Fibroblast of lung (primary cell): ENCODE data around the gene EMID1. TPM values are rescaled to one million over a fixed set of nuclear protein-coding genes. Genes with fewer than 3 reads are reported as not detected.

Experiments
- DNase-seq, 2 donors: peaks; one replicate each; pipeline versions ENCODE4 v3.0.0 to v3.0.0-alpha.2; 2010; ENCODE audit warnings: low read depth in 2 of 2
- H2AFZ ChIP-seq: 2 replicates; pipeline ENCODE4 v1.5.1; 2012; ENCODE audit warnings: low read length, control low read depth, inconsistent platforms
- H3K27ac ChIP-seq: 2 replicates; pipeline ENCODE4 v1.5.1; 2011; ENCODE audit warnings: low read length, control low read depth; ENCODE audit not compliant: insufficient read depth
- H3K27me3 ChIP-seq: 2 replicates; pipeline ENCODE4 v1.5.1; 2011; ENCODE audit warnings: mild to moderate bottlenecking, low read length; ENCODE audit not compliant: control insufficient read depth, insufficient read depth
- H3K36me3 ChIP-seq: 2 replicates; pipeline ENCODE4 v1.5.1; 2011; ENCODE audit warnings: low read length; ENCODE audit not compliant: control insufficient read depth, insufficient read depth
- H3K4me1 ChIP-seq: 2 replicates; pipeline ENCODE4 v1.5.1; 2011; ENCODE audit warnings: low read length; ENCODE audit not compliant: control insufficient read depth, insufficient read depth; ENCODE audit errors: extremely low read depth
- H3K4me2 ChIP-seq: 2 replicates; pipeline ENCODE4 v1.5.1; 2011; ENCODE audit warnings: low read length, control low read depth; ENCODE audit not compliant: insufficient read depth; ENCODE audit errors: extremely low read depth
- H3K4me3 ChIP-seq, 4 experiments: fragments of 200-600 bp in 1 of 4; sonication (generic) in 1 of 4; replicated peaks in 1 of 4; 2 replicates each; pipeline ENCODE4 v1.5.1; 2011 to 2016; ENCODE audit warnings: low read length in 4 of 4, low read depth in 3 of 4, mild to moderate bottlenecking in 3 of 4, control low read depth in 2 of 4, inconsistent platforms in 1 of 4, mixed read lengths in 1 of 4; ENCODE audit not compliant: insufficient read depth in 1 of 4; ENCODE audit errors: control extremely low read depth in 1 of 4
- H3K79me2 ChIP-seq: 2 replicates; pipeline ENCODE4 v1.5.1; 2012; ENCODE audit warnings: mild to moderate bottlenecking, low read length, inconsistent platforms; ENCODE audit not compliant: control insufficient read depth, insufficient read depth
- H3K9ac ChIP-seq: 2 replicates; pipeline ENCODE4 v1.5.1; 2011; ENCODE audit warnings: mild to moderate bottlenecking, low read length, control low read depth; ENCODE audit not compliant: insufficient read depth
- H3K9me3 ChIP-seq: 2 replicates; pipeline ENCODE4 v1.5.1; 2012; ENCODE audit warnings: low read depth, low read length; ENCODE audit not compliant: control insufficient read depth, insufficient read depth
- H4K20me1 ChIP-seq: 2 replicates; pipeline ENCODE4 v1.5.1; 2011; ENCODE audit warnings: low read length; ENCODE audit not compliant: control insufficient read depth, insufficient read depth; ENCODE audit errors: extremely low read depth
- CTCF ChIP-seq, 2 donors: IDR thresholded peaks in 1 of 2; conservative IDR thresholded peaks in 1 of 2; 1 replicate in 1 of 2; 2 replicates in 1 of 2; pipeline ENCODE4 v1.5.1; 2011 to 2012; ENCODE audit warnings: low read length in 2 of 2, control low read depth in 1 of 2, inconsistent platforms in 1 of 2, low read depth in 1 of 2, mild to moderate bottlenecking in 1 of 2
- EZH2 ChIP-seq: IDR thresholded peaks from 2 replicates; pipeline ENCODE4 v1.5.1; 2012; ENCODE audit warnings: low read length, control low read depth, mild to moderate bottlenecking; ENCODE audit errors: missing control alignments
- polyA plus RNA-seq, 2 donors: library from polyadenylated mRNA; depleted of rRNA in 1 of 2; stranded (reverse) in 1 of 2; unstranded in 1 of 2; fragments of >200 nt; gene quantifications; 2 replicates each; pipeline ENCODE4 v1.2.1, GENCODE V29; 2011 to 2012; ENCODE audit warnings: missing spikeins in 1 of 2
- total RNA-seq: library from RNA; depleted of rRNA; stranded (reverse); fragments of >200 nt; gene quantifications from 2 replicates; pipeline ENCODE4 v1.2.1, GENCODE V29; 2014

EMID1 gene
- total and polyA plus RNA-seq, 2 donors (not counting 1 experiment from before 2014, with no cell fraction given), result 0.50 TPM; not detected in 1

GRCh38 chr22:29272624-29273023, 66.9 kb downstream of the EMID1 start:
- DNase-seq, result no peak
- Histone ChIP-seq H3K27ac (no peak overlapping the region), H3K36me3 (peaks cover 10% of the 10 kb centered on the region), H3K4me3 (no peak overlapping the region), H3K4me1 (peaks cover 13% of the 10 kb centered on the region), H3K79me2 (peaks cover 94% of the 10 kb centered on the region), H3K27me3 (no peaks in the 10 kb centered on the region), H3K4me2 (no peak overlapping the region), H4K20me1 (peaks cover 24% of the 10 kb centered on the region), H3K9me3 (no peaks in the 10 kb centered on the region), H3K9ac (no peak overlapping the region), H2AFZ (no peak overlapping the region)
- TF ChIP-seq EZH2 (no peak), CTCF (conservative IDR thresholded peaks at IDR 0.05 in 1 of 2, IDR thresholded peaks at IDR 0.05 in 1 of 2; ENCODE audit: low read depth in 1 of 2, low read length in 2 of 2) (no peak)

GRCh38 chr22:29275167-29275566, 69.5 kb downstream of the EMID1 start:
- H3K4me2 ChIP-seq, result no peak overlapping the region
- no peak for TF ChIP-seq EZH2
- TF ChIP-seq CTCF (conservative IDR thresholded peaks at IDR 0.05 in 1 of 2, IDR thresholded peaks at IDR 0.05 in 1 of 2; ENCODE audit: low read depth in 1 of 2, low read length in 2 of 2), result no peak
- H3K9me3 ChIP-seq, result no peaks in the 10 kb centered on the region
- no peaks in the 10 kb centered on the region for H3K27me3 ChIP-seq
- H4K20me1 ChIP-seq, result peaks cover 22% of the 10 kb centered on the region
- H3K79me2 ChIP-seq, result peaks cover 92% of the 10 kb centered on the region
- H3K36me3 ChIP-seq, result peaks cover 13% of the 10 kb centered on the region
- H3K9ac ChIP-seq, result no peak overlapping the region
- H3K27ac ChIP-seq, result no peak overlapping the region
- H3K4me1 ChIP-seq, result peaks cover 7% of the 10 kb centered on the region
- no peak for DNase-seq
- H2AFZ ChIP-seq, result no peak overlapping the region
- H3K4me3 ChIP-seq, result no peak overlapping the region

- Histone ChIP-seq H3K79me2 (peaks cover 88% of the 10 kb centered on the region), H3K9me3 (no peaks in the 10 kb centered on the region), H3K36me3 (peaks cover 13% of the 10 kb centered on the region), H3K27ac (no peak overlapping the region), H4K20me1 (peaks cover 17% of the 10 kb centered on the region), H3K9ac (no peak overlapping the region), H3K27me3 (no peaks in the 10 kb centered on the region), H3K4me3 (no peak overlapping the region), H2AFZ (no peak overlapping the region), H3K4me1 (peaks cover 2% of the 10 kb centered on the region), H3K4me2 (no peak overlapping the region)
- no peak for TF ChIP-seq CTCF (conservative IDR thresholded peaks at IDR 0.05 in 1 of 2, IDR thresholded peaks at IDR 0.05 in 1 of 2; ENCODE audit: low read depth in 1 of 2, low read length in 2 of 2)
- no peak for DNase-seq
Observed at GRCh38 chr22:29275819-29276565, 70.3 kb downstream of the EMID1 start.
